ENCODE measurements around the gene PLSCR1. TPM values are rescaled to one million over a fixed set of nuclear protein-coding genes. Genes with fewer than 3 reads are reported as not detected.

The PLSCR1 gene
- total and polyA plus RNA-seq, 2 experiments from 2014 or later: 62.7 to 78.3 TPM

- TF ChIP-seq REST (IDR thresholded peaks at IDR 0.05; ENCODE audit: unreplicated experiment) (no peak), JUNB (IDR thresholded peaks at IDR 0.05; ENCODE audit: unreplicated experiment) (no peak), NANOG (IDR thresholded peaks at IDR 0.05; ENCODE audit: borderline replicate concordance) (no peak), ZNF462 (CRISPR knock-in tag; IDR thresholded peaks at IDR 0.05) (no peak), ZNF331 (CRISPR knock-in tag; IDR thresholded peaks at IDR 0.05; ENCODE audit: low read depth) (no peak), EZH2phosphoT487 (IDR thresholded peaks at IDR 0.05; ENCODE audit: unreplicated experiment) (no peak), CREB1 (CRISPR knock-in tag; IDR thresholded peaks at IDR 0.05; ENCODE audit: low read depth) (no peak)
Observed at GRCh38 chr3:146471012-146471411, 73.4 kb downstream of the PLSCR1 start (continued).
